Measurements from ENCODE around the gene TSPAN9. TPM values are rescaled to one million over a fixed set of nuclear protein-coding genes. Genes with fewer than 3 reads are reported as not detected.

The TSPAN9 gene
- total RNA-seq, 3 donors from 2014 or later (not counting 1 experiment from before 2014, with no cell fraction given), result 0.86 to 1.6 (median 1.1) TPM

GRCh38 chr12:3034067-3034750 lies 43.0 kb upstream of the TSPAN9 start:
- no peaks in the 10 kb centered on the region for H3K36me3 ChIP-seq (ENCODE audit: control insufficient read depth, insufficient read depth, low read length)
- Mint-ChIP-seq H3K27ac (no peak overlapping the region), H3K4me3 (no peak overlapping the region), H3K4me1 (no peaks in the 10 kb centered on the region), H3K27me3 (ENCODE audit: low read depth in 2 of 2) (no peaks in the 10 kb centered on the region), H3K9me3 (no peaks in the 10 kb centered on the region), H3K36me3 (no peaks in the 10 kb centered on the region)
- no peaks in the 10 kb centered on the region for H3K9me3 ChIP-seq (ENCODE audit: control insufficient read depth, insufficient read depth, low read length)
- peak in 1 of 3 donors; percentile 67 for ATAC-seq
- no peak overlapping the region for H3K27ac ChIP-seq (ENCODE audit: low read length)
- intact Hi-C loops (cut with micrococcal nuclease), result no loop called here
- H3K27me3 ChIP-seq (ENCODE audit: control insufficient read depth, insufficient read depth, low read length), result no peaks in the 10 kb centered on the region
- 40% methylated on average over 10 of the region's 10 CpGs for WGBS (ENCODE audit: insufficient coverage)
- DNase-seq, result peak in 1 of 2 donors; percentile 33
- H3K4me3 ChIP-seq (ENCODE audit: low read length), result no peak overlapping the region
- TF ChIP-seq CTCF (IDR thresholded peaks at IDR 0.05), result no peak
- no peaks in the 10 kb centered on the region for H3K4me1 ChIP-seq (ENCODE audit: control insufficient read depth, insufficient read depth, low read length)

- Histone ChIP-seq H3K9me3 (ENCODE audit: control insufficient read depth, insufficient read depth, low read length) (no peaks in the 10 kb centered on the region), H3K4me3 (ENCODE audit: low read length) (no peak overlapping the region), H3K36me3 (ENCODE audit: control insufficient read depth, insufficient read depth, low read length) (no peaks in the 10 kb centered on the region), H3K27me3 (ENCODE audit: control insufficient read depth, insufficient read depth, low read length) (no peaks in the 10 kb centered on the region), H3K4me1 (ENCODE audit: control insufficient read depth, insufficient read depth, low read length) (no peaks in the 10 kb centered on the region), H3K27ac (ENCODE audit: low read length) (no peak overlapping the region)
- intact Hi-C loops (cut with micrococcal nuclease), result no loop called here
- Mint-ChIP-seq H3K27me3 (ENCODE audit: low read depth in 2 of 2) (no peaks in the 10 kb centered on the region), H3K36me3 (no peaks in the 10 kb centered on the region), H3K9me3 (no peaks in the 10 kb centered on the region), H3K27ac (no peak overlapping the region), H3K4me3 (no peak overlapping the region), H3K4me1 (no peaks in the 10 kb centered on the region)
- WGBS (ENCODE audit: insufficient coverage), result 87% methylated on average over 5 of the region's 5 CpGs
- TF ChIP-seq CTCF (IDR thresholded peaks at IDR 0.05), result no peak
- ATAC-seq (no peak), DNase-seq (no peak)
These were observed 42.0 kb upstream of the TSPAN9 start for GRCh38 chr12:3035171-3035570.

GRCh38 chr12:3035815-3036702 lies 41.1 kb upstream of the TSPAN9 start:
- H3K4me3 Mint-ChIP-seq, result no peak overlapping the region
- no peak overlapping the region for H3K4me3 ChIP-seq (ENCODE audit: low read length)
- no peaks in the 10 kb centered on the region for H3K27me3 Mint-ChIP-seq (ENCODE audit: low read depth in 2 of 2)
- no peaks in the 10 kb centered on the region for H3K36me3 Mint-ChIP-seq
- WGBS (ENCODE audit: insufficient coverage), result 87% methylated on average over 16 of the region's 16 CpGs
- no peaks in the 10 kb centered on the region for H3K4me1 ChIP-seq (ENCODE audit: control insufficient read depth, insufficient read depth, low read length)
- no peaks in the 10 kb centered on the region for H3K27me3 ChIP-seq (ENCODE audit: control insufficient read depth, insufficient read depth, low read length)
- no peaks in the 10 kb centered on the region for H3K4me1 Mint-ChIP-seq
- ATAC-seq (no peak), DNase-seq (no peak)
- H3K9me3 ChIP-seq (ENCODE audit: control insufficient read depth, insufficient read depth, low read length), result no peaks in the 10 kb centered on the region
- H3K27ac ChIP-seq (ENCODE audit: low read length), result no peak overlapping the region
- no peaks in the 10 kb centered on the region for H3K9me3 Mint-ChIP-seq
- intact Hi-C loops (cut with micrococcal nuclease), result no loop called here
- H3K36me3 ChIP-seq (ENCODE audit: control insufficient read depth, insufficient read depth, low read length), result no peaks in the 10 kb centered on the region
- no peak for TF ChIP-seq CTCF (IDR thresholded peaks at IDR 0.05)
- H3K27ac Mint-ChIP-seq, result no peak overlapping the region

All from natural killer cell (primary cell).